ENCODE measurements around the gene HMGA1.

- TF ChIP-seq, protein P1, sequence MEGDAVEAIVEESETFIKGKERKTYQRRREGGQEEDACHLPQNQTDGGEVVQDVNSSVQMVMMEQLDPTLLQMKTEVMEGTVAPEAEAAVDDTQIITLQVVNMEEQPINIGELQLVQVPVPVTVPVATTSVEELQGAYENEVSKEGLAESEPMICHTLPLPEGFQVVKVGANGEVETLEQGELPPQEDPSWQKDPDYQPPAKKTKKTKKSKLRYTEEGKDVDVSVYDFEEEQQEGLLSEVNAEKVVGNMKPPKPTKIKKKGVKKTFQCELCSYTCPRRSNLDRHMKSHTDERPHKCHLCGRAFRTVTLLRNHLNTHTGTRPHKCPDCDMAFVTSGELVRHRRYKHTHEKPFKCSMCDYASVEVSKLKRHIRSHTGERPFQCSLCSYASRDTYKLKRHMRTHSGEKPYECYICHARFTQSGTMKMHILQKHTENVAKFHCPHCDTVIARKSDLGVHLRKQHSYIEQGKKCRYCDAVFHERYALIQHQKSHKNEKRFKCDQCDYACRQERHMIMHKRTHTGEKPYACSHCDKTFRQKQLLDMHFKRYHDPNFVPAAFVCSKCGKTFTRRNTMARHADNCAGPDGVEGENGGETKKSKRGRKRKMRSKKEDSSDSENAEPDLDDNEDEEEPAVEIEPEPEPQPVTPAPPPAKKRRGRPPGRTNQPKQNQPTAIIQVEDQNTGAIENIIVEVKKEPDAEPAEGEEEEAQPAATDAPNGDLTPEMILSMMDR (IDR thresholded peaks at IDR 0.05; ENCODE audit: poor library complexity) = no peak
- TF ChIP-seq EZH2 (IDR thresholded peaks at IDR 0.05; ENCODE audit: borderline replicate concordance) = no peak
- no peak for TF ChIP-seq EZH2phosphoT487 (IDR thresholded peaks at IDR 0.05; ENCODE audit: low read depth, severe bottlenecking, unreplicated experiment)
Observed at GRCh38 chr6:34232901-34233300, 3.8 kb upstream of the HMGA1 start.

Measured in hepatocyte (in vitro differentiated cells).